PC-3 (cell line): Measurements from ENCODE around the gene ADCY5. TPM values are rescaled to one million over a fixed set of nuclear protein-coding genes. Genes with fewer than 3 reads are reported as not detected.

Experiments used
- ATAC-seq: fragments of 200-7000 bp; cut with Tn5 transposase; 2 replicates; pipeline ENCODE4 v1.9.1; 2020; ENCODE audit warnings: mild to moderate bottlenecking, moderate library complexity
- BruUV-seq: library from RNA; stranded (reverse); fragments of 400-500 nt; replicated peaks from 2 replicates; lab custom pipeline; 2021; lab: Mats Ljungman, UMichigan
- CTCF ChIA-PET: fragments of 300-600 bp; sonication (Branson Sonifier 250); formaldehyde crosslinking; loops from one replicate; lab custom pipeline; 2022; ENCODE audit warnings: antibody characterized with exemption; lab: Charles Lee
- POLR2A ChIA-PET: fragments of 300-600 bp; sonication (Branson Sonifier 250); formaldehyde crosslinking; loops from one replicate; lab custom pipeline; 2022; ENCODE audit warnings: antibody characterized with exemption; ENCODE audit not compliant: unreplicated experiment; lab: Charles Lee
- DNase-seq: peaks from one replicate; pipeline ENCODE4 v3.0.0-alpha.2; 2015
- H2AFZ ChIP-seq: fragments of 300-600 bp; sonication (generic); 2 replicates; pipeline ENCODE4 v1.6.0; 2016; ENCODE audit warnings: antibody characterized with exemption, low read length
- H3F3A ChIP-seq: fragments of 300-600 bp; sonication (generic); one replicate; pipeline ENCODE4 v1.6.0; 2017; ENCODE audit warnings: antibody characterized with exemption, low read length, control low read depth, mild to moderate bottlenecking; ENCODE audit not compliant: unreplicated experiment
- H3K27ac ChIP-seq: fragments of 300-600 bp; sonication (generic); 2 replicates; pipeline ENCODE4 v1.5.1; 2016; ENCODE audit warnings: mild to moderate bottlenecking, low read length
- H3K27me3 ChIP-seq: fragments of 300-600 bp; sonication (generic); 2 replicates; pipeline ENCODE4 v1.6.1; 2016; ENCODE audit warnings: low read length, mixed read lengths
- H3K36me3 ChIP-seq: fragments of 300-600 bp; sonication (generic); 2 replicates; pipeline ENCODE4 v1.6.1; 2016; ENCODE audit warnings: low read depth, mixed run types, low read length, mixed read lengths
- H3K4me1 ChIP-seq: fragments of 300-600 bp; sonication (generic); 2 replicates; pipeline ENCODE4 v1.5.1; 2016; ENCODE audit warnings: low read length; ENCODE audit not compliant: insufficient read depth
- H3K4me2 ChIP-seq: fragments of 300-600 bp; sonication (generic); 2 replicates; pipeline ENCODE4 v1.6.0; 2016; ENCODE audit warnings: low read length
- H3K4me3 ChIP-seq: fragments of 300-600 bp; sonication (generic); 2 replicates; pipeline ENCODE4 v1.5.1; 2016; ENCODE audit warnings: mild to moderate bottlenecking, low read length, mixed read lengths
- H3K79me2 ChIP-seq: fragments of 300-600 bp; sonication (generic); 2 replicates; pipeline ENCODE4 v1.6.1; 2017; ENCODE audit warnings: low read length, mixed read lengths
- H3K9ac ChIP-seq: fragments of 300-600 bp; sonication (generic); 2 replicates; pipeline ENCODE4 v1.6.0; 2016; ENCODE audit warnings: mild to moderate bottlenecking, low read length
- H3K9me2 ChIP-seq: fragments of 300-600 bp; sonication (generic); replicated peaks from 2 replicates; pipeline ENCODE4 v1.6.1; 2016; ENCODE audit warnings: mixed run types, low read length, mixed read lengths
- H3K9me3 ChIP-seq: fragments of 300-600 bp; sonication (generic); 2 replicates; pipeline ENCODE4 v1.6.1; 2016; ENCODE audit warnings: low read length, mixed read lengths
- H4K20me1 ChIP-seq: fragments of 300-600 bp; sonication (generic); 2 replicates; pipeline ENCODE4 v1.6.1; 2016; ENCODE audit warnings: low read length, mixed read lengths
- EZH2 ChIP-seq: fragments of 300-600 bp; sonication (generic); IDR thresholded peaks from one replicate; pipeline ENCODE4 v1.6.1; 2017; ENCODE audit warnings: antibody characterized with exemption, mild to moderate bottlenecking, low read length; ENCODE audit not compliant: unreplicated experiment
- EZH2phosphoT487 ChIP-seq: fragments of 300-600 bp; sonication (generic); IDR thresholded peaks from 2 replicates; pipeline ENCODE4 v1.6.1; 2018; ENCODE audit warnings: mild to moderate bottlenecking, antibody characterized with exemption, low read length, borderline replicate concordance
- intact Hi-C: fragments of 100-400 bp; cut with micrococcal nuclease; formaldehyde crosslinking; loops from 2 replicates; pipeline ENCODE4 v1.9.0; 2023
- total RNA-seq: library from RNA; depleted of rRNA; stranded (reverse); fragments of >200 nt; gene quantifications from 2 replicates; pipeline ENCODE4 v1.2.3, GENCODE V29; 2014
- TF ChIP-seq, protein P1 (sequence below): fragments of 300-600 bp; sonication (generic); conservative IDR thresholded peaks from 2 replicates; pipeline ENCODE4 v1.5.1; 2017; ENCODE audit warnings: antibody characterized with exemption, low read depth, mild to moderate bottlenecking, low read length

ADCY5 gene
- total RNA-seq, 1 experiment from 2014 or later, result not detected

DNA sequence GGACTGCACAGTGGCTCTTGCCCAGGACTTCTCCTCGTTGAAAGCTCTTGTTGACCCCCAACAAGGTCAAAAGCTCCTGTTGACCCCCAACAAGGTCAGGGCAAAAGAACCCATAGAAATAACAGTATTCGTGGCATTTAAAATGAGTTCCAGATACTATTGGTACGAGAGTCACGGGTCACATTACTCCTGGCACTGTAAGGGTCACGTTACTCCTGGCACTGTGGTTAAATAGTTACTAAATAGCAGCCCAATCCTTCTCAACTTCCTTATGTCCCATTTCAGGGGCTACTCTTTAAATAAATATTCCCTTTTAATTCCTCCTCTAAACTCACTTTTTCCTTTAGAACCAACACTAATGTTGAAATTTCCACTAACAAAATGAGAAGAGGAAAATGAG is 18.2 kb upstream of the ADCY5 start:
- peaks cover 75% of the 10 kb centered on the region for H3K27me3 ChIP-seq
- H3K27ac ChIP-seq, result no peak overlapping the region
- H4K20me1 ChIP-seq, result no peaks in the 10 kb centered on the region
- H3K9me2 ChIP-seq, result no peaks in the 10 kb centered on the region
- H3K4me2 ChIP-seq, result no peak overlapping the region
- no peaks in the 10 kb centered on the region for H3K9me3 ChIP-seq
- DNase-seq, result no peak
- H2AFZ ChIP-seq, result no peak overlapping the region
- no peaks in the 10 kb centered on the region for H3K36me3 ChIP-seq
- no peaks in the 10 kb centered on the region for H3K4me1 ChIP-seq
- ChIA-PET POLR2A (no interaction called here), CTCF (no interaction called here)
- TF ChIP-seq, protein P1, sequence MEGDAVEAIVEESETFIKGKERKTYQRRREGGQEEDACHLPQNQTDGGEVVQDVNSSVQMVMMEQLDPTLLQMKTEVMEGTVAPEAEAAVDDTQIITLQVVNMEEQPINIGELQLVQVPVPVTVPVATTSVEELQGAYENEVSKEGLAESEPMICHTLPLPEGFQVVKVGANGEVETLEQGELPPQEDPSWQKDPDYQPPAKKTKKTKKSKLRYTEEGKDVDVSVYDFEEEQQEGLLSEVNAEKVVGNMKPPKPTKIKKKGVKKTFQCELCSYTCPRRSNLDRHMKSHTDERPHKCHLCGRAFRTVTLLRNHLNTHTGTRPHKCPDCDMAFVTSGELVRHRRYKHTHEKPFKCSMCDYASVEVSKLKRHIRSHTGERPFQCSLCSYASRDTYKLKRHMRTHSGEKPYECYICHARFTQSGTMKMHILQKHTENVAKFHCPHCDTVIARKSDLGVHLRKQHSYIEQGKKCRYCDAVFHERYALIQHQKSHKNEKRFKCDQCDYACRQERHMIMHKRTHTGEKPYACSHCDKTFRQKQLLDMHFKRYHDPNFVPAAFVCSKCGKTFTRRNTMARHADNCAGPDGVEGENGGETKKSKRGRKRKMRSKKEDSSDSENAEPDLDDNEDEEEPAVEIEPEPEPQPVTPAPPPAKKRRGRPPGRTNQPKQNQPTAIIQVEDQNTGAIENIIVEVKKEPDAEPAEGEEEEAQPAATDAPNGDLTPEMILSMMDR, result no peak
- TF ChIP-seq EZH2phosphoT487, result no peak
- TF ChIP-seq EZH2, result no peak
- no peaks in the 10 kb centered on the region for H3F3A ChIP-seq
- no peak overlapping the region for H3K9ac ChIP-seq
- ATAC-seq, result no peak
- intact Hi-C loops, result no loop called here
- H3K79me2 ChIP-seq, result no peaks in the 10 kb centered on the region
- H3K4me3 ChIP-seq, result no peak overlapping the region
- BruUV-seq, result no TSS peak

DNA sequence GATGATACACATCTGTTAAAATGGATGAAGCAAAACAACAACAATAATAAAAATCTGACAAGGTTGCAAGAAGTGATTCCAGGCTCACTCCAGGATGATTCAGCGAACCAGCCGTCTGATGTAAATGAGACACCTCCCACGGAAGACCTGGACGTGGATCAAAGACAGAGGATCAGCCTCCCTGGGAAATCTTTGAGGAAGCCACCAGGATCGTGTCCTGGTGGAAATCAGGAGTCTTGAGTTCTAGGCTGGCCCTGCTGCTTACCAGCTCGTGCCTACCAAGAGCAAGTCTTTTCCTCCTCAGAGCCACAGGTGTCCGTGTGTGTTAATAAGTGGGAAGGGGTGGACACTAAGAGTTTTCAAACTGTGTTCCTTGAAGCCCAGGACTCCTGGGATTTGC is 15.3 kb upstream of the ADCY5 start:
- ATAC-seq (no peak), DNase-seq (no peak)
- BruUV-seq, result no TSS peak
- Histone ChIP-seq H3K9me2 (no peaks in the 10 kb centered on the region), H3K9ac (no peak overlapping the region), H3K27ac (no peak overlapping the region), H3F3A (no peaks in the 10 kb centered on the region), H3K4me3 (no peak overlapping the region), H4K20me1 (no peaks in the 10 kb centered on the region), H3K27me3 (peaks cover 81% of the 10 kb centered on the region), H3K9me3 (no peaks in the 10 kb centered on the region), H3K79me2 (no peaks in the 10 kb centered on the region), H3K4me1 (no peaks in the 10 kb centered on the region), H3K4me2 (no peak overlapping the region), H2AFZ (no peak overlapping the region), H3K36me3 (no peaks in the 10 kb centered on the region)
- TF ChIP-seq, protein P1, result no peak
- TF ChIP-seq EZH2phosphoT487 (no peak), EZH2 (no peak)
- CTCF ChIA-PET, result no interaction called here
- intact Hi-C loops, result no loop called here
- POLR2A ChIA-PET, result no interaction called here

DNA sequence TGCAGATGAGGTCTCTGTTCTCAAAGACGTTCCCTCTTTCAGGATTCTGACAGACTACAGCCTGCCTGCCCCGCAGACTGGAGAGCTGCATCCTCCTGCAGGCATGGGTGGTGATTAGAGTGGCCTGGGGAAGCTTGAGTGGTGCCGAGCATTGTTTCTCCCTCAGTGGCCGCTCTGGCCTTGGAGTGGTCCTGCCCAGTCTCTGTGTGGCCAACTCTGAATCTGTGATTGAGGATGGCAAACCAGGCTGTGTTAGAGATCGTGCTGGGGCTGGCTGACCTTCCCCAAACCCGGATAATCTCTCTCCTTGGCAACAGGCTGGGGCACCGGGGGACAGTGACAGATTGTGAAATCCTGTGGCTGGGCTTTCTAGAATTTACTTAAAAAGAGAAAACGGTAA is 11.0 kb upstream of the ADCY5 start:
- intact Hi-C loops, result no loop called here
- no peak for ATAC-seq
- H3F3A ChIP-seq, result no peaks in the 10 kb centered on the region
- H3K4me1 ChIP-seq, result no peaks in the 10 kb centered on the region
- TF ChIP-seq EZH2phosphoT487, result no peak
- no peak for TF ChIP-seq EZH2
- TF ChIP-seq, protein P1, result no peak
- no peak overlapping the region for H3K27ac ChIP-seq
- no peak overlapping the region for H2AFZ ChIP-seq
- H3K9ac ChIP-seq, result no peak overlapping the region
- H3K4me3 ChIP-seq, result no peak overlapping the region
- ChIA-PET CTCF (no interaction called here), POLR2A (no interaction called here)
- no peaks in the 10 kb centered on the region for H3K9me2 ChIP-seq
- H3K79me2 ChIP-seq, result no peaks in the 10 kb centered on the region
- peaks cover 73% of the 10 kb centered on the region for H3K27me3 ChIP-seq
- H3K9me3 ChIP-seq, result no peaks in the 10 kb centered on the region
- no peaks in the 10 kb centered on the region for H3K36me3 ChIP-seq
- no peak for DNase-seq
- H4K20me1 ChIP-seq, result no peaks in the 10 kb centered on the region
- no peak overlapping the region for H3K4me2 ChIP-seq
- no TSS peak for BruUV-seq
